Tibial nerve (tissue), 4 donors: Measurements from ENCODE around the gene ATXN7L1.

Source experiments
- CTCF ChIP-seq, 5 experiments: fragments of 200-600 bp in 3 of 5; fragments of 450-650 bp in 2 of 5; sonication (generic) in 3 of 5; IDR thresholded peaks; one replicate each; pipeline ENCODE4 v1.5.1; 2016 to 2019; ENCODE audit warnings: antibody characterized with exemption in 5 of 5, mild to moderate bottlenecking in 3 of 5, moderate library complexity in 2 of 5
- EP300 ChIP-seq, 2 donors: sonication (generic); formaldehyde crosslinking; IDR thresholded peaks; one replicate each; pipeline ENCODE4 v1.6.1; 2017; ENCODE audit warnings: antibody characterized with exemption in 2 of 2, mild to moderate bottlenecking in 1 of 2

- TF ChIP-seq CTCF (IDR thresholded peaks at IDR 0.05) (no peak), EP300 (IDR thresholded peaks at IDR 0.05) (no peak)
Measured at GRCh38 chr7:105778956-105779355, 97.4 kb downstream of the ATXN7L1 start.
